ENCODE results near the gene KLHL41. TPM values are rescaled to one million over a fixed set of nuclear protein-coding genes. Genes with fewer than 3 reads are reported as not detected.
A peak's percentile ranks its signal among the peaks of the same experiment; 100 is the strongest.

KLHL41 gene
- total and polyA plus RNA-seq, 3 donors from 2014 or later: 1.7 to 11.7 (median 4.3) TPM

DNA sequence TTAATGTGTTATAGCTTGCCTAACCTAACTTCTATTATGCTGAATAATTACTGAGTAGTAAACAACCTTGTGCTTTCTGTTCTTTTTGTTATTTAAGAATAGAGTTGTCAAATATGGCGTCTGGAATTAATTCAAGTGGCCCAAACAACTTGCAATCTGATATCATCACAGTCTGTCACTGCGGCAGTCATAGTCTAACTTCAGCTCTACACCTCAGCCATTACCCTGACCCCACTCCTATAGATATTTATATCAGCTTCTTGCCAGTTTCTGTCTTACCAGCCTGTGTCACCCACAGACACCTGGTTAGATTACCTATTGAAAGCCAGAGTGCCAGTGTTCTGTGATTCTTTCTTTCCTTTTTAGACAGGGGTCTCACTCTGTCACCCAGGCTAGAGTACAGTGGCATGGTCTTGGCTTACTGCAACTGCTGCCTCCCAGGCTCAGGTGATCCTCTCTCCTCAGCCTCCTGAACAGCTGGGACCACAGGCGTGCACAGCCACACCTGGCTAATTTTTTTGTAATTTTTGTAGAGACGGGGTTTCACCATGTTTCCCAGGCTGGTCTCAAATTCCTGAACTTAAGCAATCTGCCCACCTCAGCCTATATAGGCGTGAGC lies 14.1 kb upstream of the KLHL41 start:
- H3K4me1 ChIP-seq: no peaks in the 10 kb centered on the region
- no peak overlapping the region for H3K4me3 ChIP-seq
- intact Hi-C loops (cut with DNase I; ENCODE audit: low total_unique reads): no loop called here
- no peaks in the 10 kb centered on the region for H3K27me3 ChIP-seq
- WGBS, 2 donors: 88 to 96% methylated on average over 5 of the region's 5 CpGs
- DNase-seq: no peak
- TF ChIP-seq, protein P1, sequence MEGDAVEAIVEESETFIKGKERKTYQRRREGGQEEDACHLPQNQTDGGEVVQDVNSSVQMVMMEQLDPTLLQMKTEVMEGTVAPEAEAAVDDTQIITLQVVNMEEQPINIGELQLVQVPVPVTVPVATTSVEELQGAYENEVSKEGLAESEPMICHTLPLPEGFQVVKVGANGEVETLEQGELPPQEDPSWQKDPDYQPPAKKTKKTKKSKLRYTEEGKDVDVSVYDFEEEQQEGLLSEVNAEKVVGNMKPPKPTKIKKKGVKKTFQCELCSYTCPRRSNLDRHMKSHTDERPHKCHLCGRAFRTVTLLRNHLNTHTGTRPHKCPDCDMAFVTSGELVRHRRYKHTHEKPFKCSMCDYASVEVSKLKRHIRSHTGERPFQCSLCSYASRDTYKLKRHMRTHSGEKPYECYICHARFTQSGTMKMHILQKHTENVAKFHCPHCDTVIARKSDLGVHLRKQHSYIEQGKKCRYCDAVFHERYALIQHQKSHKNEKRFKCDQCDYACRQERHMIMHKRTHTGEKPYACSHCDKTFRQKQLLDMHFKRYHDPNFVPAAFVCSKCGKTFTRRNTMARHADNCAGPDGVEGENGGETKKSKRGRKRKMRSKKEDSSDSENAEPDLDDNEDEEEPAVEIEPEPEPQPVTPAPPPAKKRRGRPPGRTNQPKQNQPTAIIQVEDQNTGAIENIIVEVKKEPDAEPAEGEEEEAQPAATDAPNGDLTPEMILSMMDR (IDR thresholded peaks at IDR 0.05): no peak
- TF ChIP-seq POLR2A (IDR thresholded peaks at IDR 0.05): no peak
- no peak overlapping the region for H3K27ac ChIP-seq
- H3K9me3 ChIP-seq: no peaks in the 10 kb centered on the region
- no peaks in the 10 kb centered on the region for H3K36me3 ChIP-seq (ENCODE audit: low read depth, missing control alignments)

DNA sequence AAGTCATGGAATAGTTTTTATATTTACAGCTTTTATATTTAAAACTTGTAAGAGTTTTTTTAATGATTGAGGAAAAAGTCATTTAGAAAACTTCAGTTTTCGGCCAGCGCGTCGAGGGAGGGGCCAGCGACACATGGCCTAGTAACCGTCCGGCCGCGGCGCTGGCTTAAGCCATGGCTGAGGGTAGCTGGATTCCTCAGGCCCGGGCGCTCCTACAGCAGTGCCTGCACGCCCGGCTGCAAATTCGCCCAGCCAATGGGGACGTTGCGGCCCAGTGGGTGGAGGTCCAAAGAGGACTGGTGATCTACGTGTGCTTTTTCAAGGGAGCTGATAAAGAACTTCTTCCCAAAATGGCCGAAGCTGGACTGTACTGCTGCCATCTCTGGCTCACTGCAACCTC lies 4.9 kb upstream of the KLHL41 start:
- H3K27me3 ChIP-seq: no peaks in the 10 kb centered on the region
- H3K9me3 ChIP-seq: no peaks in the 10 kb centered on the region
- peak; percentile 33 for DNase-seq
- H3K4me3 ChIP-seq: peak overlapping the region in 1 of 2 donors; percentile 42
- H3K4me1 ChIP-seq: no peaks in the 10 kb centered on the region
- H3K27ac ChIP-seq: no peak overlapping the region
- H3K36me3 ChIP-seq (ENCODE audit: low read depth, missing control alignments): no peaks in the 10 kb centered on the region
- intact Hi-C loops (cut with DNase I; ENCODE audit: low total_unique reads): no loop called here
- TF ChIP-seq, protein P1 (IDR thresholded peaks at IDR 0.05): no peak
- no peak for TF ChIP-seq POLR2A (IDR thresholded peaks at IDR 0.05)
- 68 to 72% methylated on average over 12 to 19 of the region's 19 CpGs for WGBS, 2 donors

DNA sequence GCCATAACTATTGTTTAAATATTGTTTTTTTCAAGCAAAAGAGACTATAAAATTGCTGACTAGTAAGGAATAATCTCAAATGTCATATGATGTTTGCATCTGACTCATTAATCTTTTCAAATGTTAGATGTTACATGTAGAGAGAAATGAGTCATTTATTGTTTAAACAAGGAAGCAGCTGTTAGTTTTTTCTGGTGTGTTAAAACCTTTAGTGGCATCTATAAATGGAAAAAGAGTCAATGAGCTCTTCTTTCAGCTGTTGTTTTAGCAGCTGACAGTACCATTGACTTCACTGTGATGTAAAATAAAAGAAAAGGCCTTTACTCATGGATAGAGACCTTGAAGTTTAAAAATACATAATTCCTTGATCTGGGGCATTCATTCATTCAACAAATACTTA lies 1.8 kb upstream of the KLHL41 start:
- no peak overlapping the region for H3K27ac ChIP-seq
- H3K4me3 ChIP-seq: no peak overlapping the region
- H3K4me1 ChIP-seq: no peaks in the 10 kb centered on the region
- TF ChIP-seq, protein P1 (IDR thresholded peaks at IDR 0.05): no peak
- no peak for TF ChIP-seq POLR2A (IDR thresholded peaks at IDR 0.05)
- H3K36me3 ChIP-seq (ENCODE audit: low read depth, missing control alignments): no peaks in the 10 kb centered on the region
- H3K9me3 ChIP-seq: no peaks in the 10 kb centered on the region
- no peak for DNase-seq
- intact Hi-C loops (cut with DNase I; ENCODE audit: low total_unique reads): no loop called here
- H3K27me3 ChIP-seq: no peaks in the 10 kb centered on the region

DNA sequence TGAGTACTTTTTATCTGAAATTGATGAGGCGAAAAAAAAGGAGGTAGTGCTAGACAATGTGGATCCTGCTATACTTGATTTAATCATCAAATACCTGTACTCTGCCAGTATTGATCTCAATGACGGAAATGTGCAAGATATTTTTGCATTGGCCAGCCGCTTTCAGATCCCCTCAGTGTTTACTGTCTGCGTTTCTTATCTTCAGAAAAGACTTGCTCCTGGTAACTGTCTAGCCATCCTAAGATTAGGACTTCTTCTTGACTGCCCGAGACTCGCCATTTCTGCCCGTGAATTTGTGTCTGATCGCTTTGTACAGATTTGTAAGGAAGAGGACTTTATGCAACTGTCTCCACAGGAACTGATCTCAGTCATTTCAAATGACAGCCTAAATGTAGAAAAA lies 453 bp downstream of the KLHL41 start:
- intact Hi-C loops (cut with DNase I; ENCODE audit: low total_unique reads): no loop called here
- TF ChIP-seq, protein P1 (IDR thresholded peaks at IDR 0.05): no peak
- no peak overlapping the region for H3K4me3 ChIP-seq
- H3K36me3 ChIP-seq (ENCODE audit: low read depth, missing control alignments): no peaks in the 10 kb centered on the region
- 86 to 91% methylated on average over 8 of the region's 8 CpGs for WGBS, 2 donors
- no peaks in the 10 kb centered on the region for H3K27me3 ChIP-seq
- DNase-seq: no peak
- H3K4me1 ChIP-seq: no peaks in the 10 kb centered on the region
- no peaks in the 10 kb centered on the region for H3K9me3 ChIP-seq
- H3K27ac ChIP-seq: no peak overlapping the region

GRCh38 chr2:169510496-169510895 lies 994 bp downstream of the KLHL41 start:
- 78 to 93% methylated on average over 4 of the region's 4 CpGs for WGBS, 2 donors
- H3K27me3 ChIP-seq: no peaks in the 10 kb centered on the region
- TF ChIP-seq, protein P1 (IDR thresholded peaks at IDR 0.05): no peak
- no peak for TF ChIP-seq POLR2A (IDR thresholded peaks at IDR 0.05)
- no peaks in the 10 kb centered on the region for H3K9me3 ChIP-seq
- no peak overlapping the region for H3K27ac ChIP-seq
- no peak for DNase-seq
- intact Hi-C loops (cut with DNase I; ENCODE audit: low total_unique reads): no loop called here
- no peaks in the 10 kb centered on the region for H3K36me3 ChIP-seq (ENCODE audit: low read depth, missing control alignments)
- no peaks in the 10 kb centered on the region for H3K4me1 ChIP-seq
- H3K4me3 ChIP-seq: no peak overlapping the region
